ENCODE data around the gene PRRT1.

GRCh38 chr6:32127409-32127716 lies 24.4 kb downstream of the PRRT1 start:
- TF ChIP-seq CTCF (IDR thresholded peaks at IDR 0.05) (no peak), POLR2A (IDR thresholded peaks at IDR 0.05) (no peak)
